ENCODE data around the gene MRPL10. TPM values are rescaled to one million over a fixed set of nuclear protein-coding genes. Genes with fewer than 3 reads are reported as not detected.

MRPL10 gene
- total RNA-seq, 1 donor from 2014 or later, result 36.4 TPM

DNA sequence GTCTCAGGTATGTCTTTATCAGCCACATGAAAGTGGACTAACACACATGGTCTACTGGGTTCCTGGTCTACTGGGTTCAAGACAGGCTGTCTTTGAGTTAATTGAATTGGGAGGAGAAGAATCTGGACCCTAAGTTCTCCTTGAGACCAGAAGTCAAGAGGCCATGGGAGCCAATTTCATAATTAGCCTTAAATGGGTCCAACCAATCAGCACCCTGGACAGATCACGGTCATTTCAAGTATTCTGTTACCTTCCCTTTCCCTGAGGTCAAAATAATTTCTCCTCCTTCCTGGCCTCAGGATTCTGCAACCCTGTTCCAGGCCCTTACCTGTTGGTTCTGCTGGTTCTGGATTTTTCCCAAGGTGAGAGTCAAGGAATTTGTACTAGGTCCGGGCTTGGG lies 33.5 kb downstream of the MRPL10 start:
- POLR2A ChIA-PET, result no interaction called here
- TF ChIP-seq, protein P1, sequence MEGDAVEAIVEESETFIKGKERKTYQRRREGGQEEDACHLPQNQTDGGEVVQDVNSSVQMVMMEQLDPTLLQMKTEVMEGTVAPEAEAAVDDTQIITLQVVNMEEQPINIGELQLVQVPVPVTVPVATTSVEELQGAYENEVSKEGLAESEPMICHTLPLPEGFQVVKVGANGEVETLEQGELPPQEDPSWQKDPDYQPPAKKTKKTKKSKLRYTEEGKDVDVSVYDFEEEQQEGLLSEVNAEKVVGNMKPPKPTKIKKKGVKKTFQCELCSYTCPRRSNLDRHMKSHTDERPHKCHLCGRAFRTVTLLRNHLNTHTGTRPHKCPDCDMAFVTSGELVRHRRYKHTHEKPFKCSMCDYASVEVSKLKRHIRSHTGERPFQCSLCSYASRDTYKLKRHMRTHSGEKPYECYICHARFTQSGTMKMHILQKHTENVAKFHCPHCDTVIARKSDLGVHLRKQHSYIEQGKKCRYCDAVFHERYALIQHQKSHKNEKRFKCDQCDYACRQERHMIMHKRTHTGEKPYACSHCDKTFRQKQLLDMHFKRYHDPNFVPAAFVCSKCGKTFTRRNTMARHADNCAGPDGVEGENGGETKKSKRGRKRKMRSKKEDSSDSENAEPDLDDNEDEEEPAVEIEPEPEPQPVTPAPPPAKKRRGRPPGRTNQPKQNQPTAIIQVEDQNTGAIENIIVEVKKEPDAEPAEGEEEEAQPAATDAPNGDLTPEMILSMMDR (IDR thresholded peaks at IDR 0.05), result no peak
- CTCF ChIA-PET, result no interaction called here
- intact Hi-C loops (cut with micrococcal nuclease), result no loop called here
- no peak for ATAC-seq (ENCODE audit: low read depth)
- H3K4me3 Mint-ChIP-seq, result no peak overlapping the region
- H3K36me3 Mint-ChIP-seq (ENCODE audit: low read depth), result no peaks in the 10 kb centered on the region
- H3K9me3 Mint-ChIP-seq, result no peaks in the 10 kb centered on the region
- no peaks in the 10 kb centered on the region for H3K4me1 Mint-ChIP-seq
- DNase-seq, result no peak
- peaks cover 13% of the 10 kb centered on the region for H3K27me3 Mint-ChIP-seq
- no peak overlapping the region for H3K27ac Mint-ChIP-seq

DNA sequence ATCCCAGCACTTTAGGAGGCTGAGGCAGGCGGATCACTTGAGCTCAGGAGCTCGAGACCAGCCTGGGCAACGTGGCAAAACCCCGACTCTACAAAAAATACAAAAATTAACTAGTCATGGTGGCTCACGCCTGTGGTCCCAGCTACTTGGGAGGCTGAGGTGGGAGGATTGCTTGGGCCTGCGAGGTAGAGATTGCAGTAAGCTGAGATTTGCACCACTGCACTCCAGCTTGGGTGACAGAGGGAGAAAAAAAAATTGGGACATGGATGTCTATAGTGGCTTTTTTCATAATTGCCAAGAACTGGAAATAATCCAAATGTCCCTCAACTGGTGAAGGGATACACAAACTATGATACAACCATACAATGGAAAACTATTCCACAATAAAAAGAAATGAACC lies 38.4 kb downstream of the MRPL10 start:
- peaks cover 9% of the 10 kb centered on the region for H3K4me1 Mint-ChIP-seq
- no peaks in the 10 kb centered on the region for H3K36me3 Mint-ChIP-seq (ENCODE audit: low read depth)
- ChIA-PET CTCF (interaction anchor here (1.3 kb wide), 1 partner anchor 9 kb away, joined by 6 read pairs; no protein-coding TSS in a partner anchor), POLR2A (no interaction called here)
- H3K27me3 Mint-ChIP-seq, result peaks cover 44% of the 10 kb centered on the region
- intact Hi-C loops (cut with micrococcal nuclease), result no loop called here
- H3K27ac Mint-ChIP-seq, result no peak overlapping the region
- DNase-seq (no peak), ATAC-seq (ENCODE audit: low read depth) (no peak)
- no peaks in the 10 kb centered on the region for H3K9me3 Mint-ChIP-seq
- H3K4me3 Mint-ChIP-seq, result no peak overlapping the region
- TF ChIP-seq, protein P1 (IDR thresholded peaks at IDR 0.05), result no peak

DNA sequence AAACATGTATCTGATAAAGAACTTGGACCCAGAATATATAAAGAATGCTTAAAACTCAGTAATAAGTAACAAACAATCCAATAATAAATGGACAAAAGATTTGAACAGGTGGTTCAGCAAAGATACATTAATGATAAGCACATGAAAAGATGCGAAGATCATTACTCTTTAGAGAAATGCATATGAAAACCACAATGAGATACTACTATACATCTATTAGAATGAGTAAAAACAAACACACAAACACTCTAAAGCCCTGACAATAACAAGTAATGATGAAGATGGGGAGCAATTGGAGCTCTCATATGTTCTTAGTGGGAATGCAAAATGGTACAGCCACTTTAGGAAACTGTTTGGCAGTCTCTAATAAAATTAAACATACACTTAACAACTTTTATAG lies 38.9 kb downstream of the MRPL10 start:
- Mint-ChIP-seq H3K4me1 (peaks cover 9% of the 10 kb centered on the region), H3K27me3 (peaks cover 44% of the 10 kb centered on the region), H3K9me3 (no peaks in the 10 kb centered on the region), H3K36me3 (ENCODE audit: low read depth) (no peaks in the 10 kb centered on the region), H3K4me3 (no peak overlapping the region), H3K27ac (no peak overlapping the region)
- ATAC-seq (ENCODE audit: low read depth) (no peak), DNase-seq (no peak)
- ChIA-PET POLR2A (no interaction called here), CTCF (interaction anchor here (1.3 kb wide), 1 partner anchor 9 kb away, joined by 6 read pairs; no protein-coding TSS in a partner anchor)
- intact Hi-C loops (cut with micrococcal nuclease), result no loop called here
- TF ChIP-seq, protein P1 (IDR thresholded peaks at IDR 0.05), result no peak

DNA sequence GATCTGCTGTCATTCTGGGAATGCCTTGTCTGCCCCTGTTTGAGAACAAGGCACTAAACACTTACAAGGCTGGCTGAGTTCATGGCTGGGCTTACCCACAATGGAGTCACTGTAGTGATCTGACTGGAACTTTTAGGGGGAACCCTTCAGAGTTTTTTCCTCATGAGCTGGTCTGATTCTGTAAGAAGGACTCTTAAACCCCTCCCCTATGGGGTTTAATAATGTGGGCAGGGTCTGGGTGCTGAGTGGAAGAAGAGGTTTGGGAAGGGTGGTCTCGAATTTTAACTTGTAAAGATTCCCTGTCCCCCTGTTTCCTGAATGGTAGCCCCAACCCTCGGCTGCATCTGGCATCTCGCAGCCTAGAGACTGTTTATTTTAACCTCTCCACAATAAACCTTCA lies 40.3 kb downstream of the MRPL10 start:
- Mint-ChIP-seq H3K4me1 (peaks cover 9% of the 10 kb centered on the region), H3K27ac (no peak overlapping the region), H3K9me3 (no peaks in the 10 kb centered on the region), H3K4me3 (no peak overlapping the region), H3K36me3 (ENCODE audit: low read depth) (no peaks in the 10 kb centered on the region), H3K27me3 (peaks cover 42% of the 10 kb centered on the region)
- ChIA-PET CTCF (interaction anchor here (1.4 to 1.6 kb wide), 2 partner anchors 92 to 93 kb away, joined by 3 to 5 read pairs; no protein-coding TSS in a partner anchor), POLR2A (no interaction called here)
- DNase-seq, result no peak
- intact Hi-C loops (cut with micrococcal nuclease), result loop anchor here (2.0 kb wide), 1 partner anchor 92 kb away; no protein-coding TSS in a partner anchor
- ATAC-seq (ENCODE audit: low read depth), result no peak
- TF ChIP-seq, protein P1 (IDR thresholded peaks at IDR 0.05), result no peak

DNA sequence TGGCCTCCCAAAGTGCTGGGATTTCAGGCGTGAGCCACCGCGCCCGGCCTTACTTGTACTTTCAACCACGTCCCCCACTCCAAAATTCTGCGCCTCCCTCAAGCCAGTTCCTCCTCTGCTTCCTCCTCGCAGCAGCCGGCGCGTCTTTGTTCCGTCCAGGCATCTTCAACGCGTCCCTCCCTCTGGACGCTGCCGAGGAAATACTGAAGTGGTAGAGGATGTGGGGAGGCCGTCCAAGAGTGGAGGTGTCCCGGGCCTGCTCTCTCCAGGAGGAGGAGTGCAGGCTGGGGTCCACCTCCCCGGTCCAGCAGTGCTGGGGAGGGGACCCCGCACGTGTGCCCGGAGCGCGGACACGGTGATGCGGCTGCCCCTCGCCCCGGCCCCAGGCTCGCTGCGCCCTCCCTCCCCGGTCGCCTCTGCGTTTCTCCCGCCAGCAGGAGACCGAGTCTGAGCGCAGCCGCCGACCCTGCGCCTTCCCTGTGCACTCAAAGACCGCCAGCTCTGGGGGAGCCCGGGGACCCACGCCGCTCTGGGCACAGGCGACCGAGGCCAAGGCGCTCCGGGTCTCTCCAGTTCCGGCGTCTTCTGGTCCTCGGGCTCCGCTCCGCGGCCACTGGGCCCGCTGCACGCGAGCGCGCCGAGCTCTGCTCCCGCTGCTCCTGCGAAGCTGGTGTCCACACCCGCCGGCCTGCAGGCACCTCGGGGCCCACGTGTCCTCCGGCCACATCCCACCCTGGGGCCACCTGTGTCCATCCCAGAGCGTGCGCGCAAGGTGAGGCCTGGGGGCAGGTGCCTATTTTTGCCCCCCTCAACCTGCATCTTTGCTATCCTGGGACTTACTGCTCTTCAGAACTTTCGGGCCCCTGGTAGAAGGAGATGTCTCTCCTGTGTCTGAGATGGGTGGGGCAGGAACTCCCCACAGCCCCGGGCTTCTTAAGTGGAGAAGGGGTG lies 41.5 kb downstream of the MRPL10 start:
- H3K9me3 Mint-ChIP-seq, result no peaks in the 10 kb centered on the region
- DNase-seq (peak; percentile 48), ATAC-seq (ENCODE audit: low read depth) (peak; percentile 80)
- peak overlapping the region; percentile 74 for H3K4me3 Mint-ChIP-seq
- no peak overlapping the region for H3K27ac Mint-ChIP-seq
- intact Hi-C loops (cut with micrococcal nuclease), result loop anchor here (1.0 to 2.0 kb wide), 3 partner anchors 14 to 126 kb away; no protein-coding TSS in a partner anchor
- TF ChIP-seq, protein P1 (IDR thresholded peaks at IDR 0.05), result no peak
- peaks cover 54% of the 10 kb centered on the region for H3K27me3 Mint-ChIP-seq
- ChIA-PET POLR2A (interaction anchor here (0.7 kb wide), 1 partner anchor 297 kb away, joined by 3 read pairs; no protein-coding TSS in a partner anchor), CTCF (interaction anchor here (0.7 to 1.6 kb wide), 7 partner anchors 57 to 126 kb away, joined by 3 to 5 read pairs (median 3); partner anchors contain the start of gene TBX21)
- H3K4me1 Mint-ChIP-seq, result peaks cover 9% of the 10 kb centered on the region
- H3K36me3 Mint-ChIP-seq (ENCODE audit: low read depth), result no peaks in the 10 kb centered on the region

Data from activated B cell treated with CpG ODN at 0.5 μM for 24 hours (primary cell).